ENCODE results near the gene DLG2.

GRCh38 chr11:83895516-83895915 is 1731.6 kb downstream of the DLG2 start:
- TF ChIP-seq CTCF (IDR thresholded peaks at IDR 0.05) (no peak), ZFX (IDR thresholded peaks at IDR 0.05; ENCODE audit: borderline replicate concordance) (no peak)

Measured in 22Rv1 (cell line).